HUES6 (cell line): ENCODE data around the gene VSIG8.

Source experiments
- H3K27ac ChIP-seq: 2 replicates; pipeline ENCODE4 v1.7.0; 2013; ENCODE audit warnings: low read depth, mild to moderate bottlenecking, low read length, inconsistent platforms
- H3K27me3 ChIP-seq: 2 replicates; pipeline ENCODE4 v1.6.1; 2013; ENCODE audit warnings: low read length; ENCODE audit not compliant: control insufficient read depth, insufficient read depth
- H3K36me3 ChIP-seq: 2 replicates; pipeline ENCODE4 v1.6.1; 2013; ENCODE audit warnings: low read length; ENCODE audit not compliant: control insufficient read depth, insufficient read depth
- H3K4me1 ChIP-seq: 2 replicates; pipeline ENCODE4 v1.6.1; 2013; ENCODE audit warnings: low read length; ENCODE audit not compliant: control insufficient read depth, insufficient read depth
- H3K4me3 ChIP-seq: 2 replicates; pipeline ENCODE4 v1.5.1; 2013; ENCODE audit warnings: low read depth, low read length
- H3K9ac ChIP-seq: one replicate; pipeline ENCODE4 v1.6.1; 2013; ENCODE audit warnings: mild to moderate bottlenecking, low read length
- H3K9me3 ChIP-seq: 2 replicates; pipeline ENCODE4 v1.6.1; 2013; ENCODE audit warnings: low read depth, low read length; ENCODE audit not compliant: control insufficient read depth, insufficient read depth

The VSIG8 gene

DNA sequence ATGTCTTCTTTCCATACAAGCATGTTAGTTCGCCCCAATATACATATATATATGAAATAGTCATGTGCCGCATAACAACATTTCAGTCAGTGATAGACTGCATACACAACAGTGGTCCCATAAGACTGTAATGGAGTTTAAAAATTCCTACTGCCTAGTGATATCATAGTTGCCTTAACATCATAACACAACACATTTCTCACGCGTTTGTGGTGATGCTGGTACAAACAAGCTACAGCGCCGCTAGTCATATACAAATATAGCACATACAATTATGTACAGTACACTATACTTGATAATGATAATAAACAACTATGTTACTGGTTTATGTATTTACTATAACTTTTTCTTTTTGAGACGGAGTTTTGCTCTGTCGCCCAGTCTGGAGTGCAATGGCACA lies 46.5 kb downstream of the VSIG8 start:
- Histone ChIP-seq H3K27me3 (peaks cover 16% of the 10 kb centered on the region; the same call in 1 of the 2 replicates), H3K27ac (no peak overlapping the region), H3K36me3 (no peaks in the 10 kb centered on the region)

DNA sequence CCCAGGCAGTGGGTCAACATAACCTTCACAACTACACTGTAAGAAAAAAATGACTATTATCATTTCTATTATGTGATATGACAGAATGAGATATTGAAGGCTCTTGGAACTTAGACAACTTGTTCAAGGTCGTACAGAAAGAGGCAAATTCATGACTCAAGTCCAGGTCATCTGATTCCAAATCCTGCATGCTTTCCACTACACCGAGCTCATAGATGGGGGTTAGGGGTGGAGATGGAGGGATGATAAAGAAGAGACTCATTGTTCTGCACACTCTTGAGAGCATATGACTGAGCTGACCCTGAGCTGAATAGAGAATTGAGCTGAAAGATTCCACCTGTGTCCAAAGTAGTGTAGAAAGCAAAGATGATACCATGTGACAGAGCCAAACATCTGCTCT lies 57.5 kb downstream of the VSIG8 start:
- Histone ChIP-seq H3K9me3 (no peaks in the 10 kb centered on the region), H3K9ac (no peak overlapping the region), H3K27me3 (peaks cover 6% of the 10 kb centered on the region; the same call in 1 of the 2 replicates), H3K4me1 (no peaks in the 10 kb centered on the region), H3K4me3 (no peak overlapping the region), H3K36me3 (no peaks in the 10 kb centered on the region), H3K27ac (no peak overlapping the region)

More for the DNA sequence above, 46.5 kb downstream of the VSIG8 start:
- Histone ChIP-seq H3K9me3 (no peaks in the 10 kb centered on the region), H3K4me3 (no peak overlapping the region), H3K9ac (no peak overlapping the region), H3K4me1 (no peaks in the 10 kb centered on the region)
